Measurements from ENCODE around the gene LRRN3.

Gene LRRN3

GRCh38 chr7:111107579-111107978, 16.7 kb downstream of the LRRN3 start:
- Mint-ChIP-seq H3K27ac (peak overlapping the region; percentile 59), H3K4me3 (no peak overlapping the region), H3K4me1 (ENCODE audit: low read depth) (peaks cover 68% of the 10 kb centered on the region), H3K9me3 (no peaks in the 10 kb centered on the region), H3K27me3 (no peaks in the 10 kb centered on the region), H3K36me3 (ENCODE audit: low read depth) (peaks cover 68% of the 10 kb centered on the region)

DNA sequence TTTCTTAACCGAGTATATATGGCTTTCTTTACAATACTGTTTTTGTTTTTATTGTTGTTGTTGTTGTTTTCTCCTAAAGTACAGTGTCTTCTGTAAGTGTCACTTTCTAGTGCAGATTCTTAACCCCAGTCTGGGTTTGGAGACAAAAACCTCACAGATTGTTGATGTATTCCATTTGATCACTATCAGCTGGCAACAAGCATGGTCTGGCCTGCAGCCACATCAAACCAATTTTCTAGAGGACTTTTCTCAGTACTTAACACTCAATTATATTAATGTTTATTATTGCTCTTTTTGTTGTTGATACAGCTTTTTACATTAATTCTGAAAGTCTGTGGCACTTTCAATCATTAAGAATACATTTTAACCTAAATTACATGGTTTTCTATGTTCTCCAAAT, 17.1 kb downstream of the LRRN3 start:
- Mint-ChIP-seq H3K27me3 (no peaks in the 10 kb centered on the region), H3K36me3 (ENCODE audit: low read depth) (peaks cover 65% of the 10 kb centered on the region), H3K9me3 (no peaks in the 10 kb centered on the region), H3K4me3 (no peak overlapping the region), H3K4me1 (ENCODE audit: low read depth) (peaks cover 69% of the 10 kb centered on the region), H3K27ac (peak overlapping the region; percentile 59)

- no peak overlapping the region for H3K4me3 Mint-ChIP-seq
- peaks cover 69% of the 10 kb centered on the region for H3K4me1 Mint-ChIP-seq (ENCODE audit: low read depth)
- H3K9me3 Mint-ChIP-seq: no peaks in the 10 kb centered on the region
- no peak overlapping the region for H3K27ac Mint-ChIP-seq
- peaks cover 60% of the 10 kb centered on the region for H3K36me3 Mint-ChIP-seq (ENCODE audit: low read depth)
- H3K27me3 Mint-ChIP-seq: no peaks in the 10 kb centered on the region
These were observed 17.6 kb downstream of the LRRN3 start for GRCh38 chr7:111108496-111108895.

- Mint-ChIP-seq H3K36me3 (ENCODE audit: low read depth) (peaks cover 65% of the 10 kb centered on the region), H3K9me3 (no peaks in the 10 kb centered on the region), H3K27me3 (no peaks in the 10 kb centered on the region), H3K4me3 (peak overlapping the region; percentile 27), H3K4me1 (ENCODE audit: low read depth) (peaks cover 62% of the 10 kb centered on the region), H3K27ac (peak overlapping the region; percentile 88)
These were observed 21.5 kb downstream of the LRRN3 start for GRCh38 chr7:111112439-111112838.

GRCh38 chr7:111113263-111114017, 22.5 kb downstream of the LRRN3 start:
- Mint-ChIP-seq H3K4me3 (peak overlapping the region; percentile 37), H3K27ac (peak overlapping the region; percentile 88)

GRCh38 chr7:111115966-111116365, 25.0 kb downstream of the LRRN3 start:
- Mint-ChIP-seq H3K4me1 (ENCODE audit: low read depth) (peaks cover 52% of the 10 kb centered on the region), H3K27me3 (no peaks in the 10 kb centered on the region), H3K9me3 (peaks cover 18% of the 10 kb centered on the region), H3K4me3 (no peak overlapping the region), H3K36me3 (ENCODE audit: low read depth) (peaks cover 78% of the 10 kb centered on the region), H3K27ac (no peak overlapping the region)

More at GRCh38 chr7:111113263-111114017, 22.5 kb downstream of the LRRN3 start:
- Mint-ChIP-seq H3K36me3 (ENCODE audit: low read depth) (peaks cover 74% of the 10 kb centered on the region), H3K9me3 (peaks cover 3% of the 10 kb centered on the region), H3K4me1 (ENCODE audit: low read depth) (peaks cover 63% of the 10 kb centered on the region), H3K27me3 (no peaks in the 10 kb centered on the region)

DNA sequence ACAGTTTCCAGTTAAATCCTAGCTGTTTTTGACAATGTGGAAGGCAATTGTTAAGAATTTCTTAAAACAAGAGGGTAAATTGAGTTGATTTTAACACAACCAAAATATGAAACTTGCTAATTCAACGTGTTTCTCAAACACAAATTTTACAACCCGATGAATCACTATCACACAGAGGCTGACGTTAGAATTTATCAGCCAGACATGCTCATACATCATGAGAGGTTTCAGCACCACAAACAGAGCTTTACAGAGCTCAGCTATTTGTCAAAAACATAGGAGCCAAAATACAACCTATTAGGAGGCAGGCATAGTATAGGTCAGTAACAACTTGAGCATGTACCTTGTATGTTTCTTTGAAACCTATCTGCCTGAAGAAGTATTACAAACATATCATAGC, 36.1 kb downstream of the LRRN3 start:
- H3K36me3 Mint-ChIP-seq (ENCODE audit: low read depth): peaks cover 33% of the 10 kb centered on the region
- H3K27me3 Mint-ChIP-seq: no peaks in the 10 kb centered on the region
- no peak overlapping the region for H3K27ac Mint-ChIP-seq
- H3K4me1 Mint-ChIP-seq (ENCODE audit: low read depth): no peaks in the 10 kb centered on the region
- peaks cover 14% of the 10 kb centered on the region for H3K9me3 Mint-ChIP-seq
- H3K4me3 Mint-ChIP-seq: no peak overlapping the region

GRCh38 chr7:111129435-111129834, 38.5 kb downstream of the LRRN3 start:
- H3K27me3 Mint-ChIP-seq: no peaks in the 10 kb centered on the region
- no peak overlapping the region for H3K27ac Mint-ChIP-seq
- no peak overlapping the region for H3K4me3 Mint-ChIP-seq
- peaks cover 11% of the 10 kb centered on the region for H3K36me3 Mint-ChIP-seq (ENCODE audit: low read depth)
- H3K9me3 Mint-ChIP-seq: peaks cover 3% of the 10 kb centered on the region
- H3K4me1 Mint-ChIP-seq (ENCODE audit: low read depth): no peaks in the 10 kb centered on the region

DNA sequence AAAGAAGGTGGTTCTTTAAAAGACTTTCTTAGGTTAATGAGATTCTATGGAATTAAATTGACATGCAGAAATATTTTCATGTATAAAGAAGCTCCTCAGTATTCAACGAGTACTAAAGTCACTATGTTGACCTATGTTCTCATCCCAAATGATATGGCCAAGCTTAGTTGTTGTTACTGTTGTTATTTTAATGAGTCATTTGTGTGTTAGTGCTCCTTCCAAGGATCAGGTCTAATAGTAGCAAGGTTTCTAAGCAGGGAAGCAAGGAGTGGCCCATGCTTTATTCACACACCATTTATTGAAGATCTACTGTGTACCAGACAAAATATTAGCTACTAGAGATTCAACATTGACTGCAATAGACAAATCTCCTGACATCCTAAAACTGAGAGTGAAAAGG, 41.9 kb downstream of the LRRN3 start:
- Mint-ChIP-seq H3K27me3 (no peaks in the 10 kb centered on the region), H3K27ac (no peak overlapping the region), H3K4me3 (no peak overlapping the region), H3K36me3 (ENCODE audit: low read depth) (no peaks in the 10 kb centered on the region), H3K9me3 (no peaks in the 10 kb centered on the region), H3K4me1 (ENCODE audit: low read depth) (peaks cover 15% of the 10 kb centered on the region)

- Mint-ChIP-seq H3K27ac (peak overlapping the region; percentile 92), H3K4me3 (peak overlapping the region; percentile 71), H3K27me3 (no peaks in the 10 kb centered on the region), H3K9me3 (no peaks in the 10 kb centered on the region), H3K4me1 (ENCODE audit: low read depth) (peaks cover 52% of the 10 kb centered on the region), H3K36me3 (ENCODE audit: low read depth) (no peaks in the 10 kb centered on the region)
These were observed 46.6 kb downstream of the LRRN3 start for GRCh38 chr7:111137296-111138192.

DNA sequence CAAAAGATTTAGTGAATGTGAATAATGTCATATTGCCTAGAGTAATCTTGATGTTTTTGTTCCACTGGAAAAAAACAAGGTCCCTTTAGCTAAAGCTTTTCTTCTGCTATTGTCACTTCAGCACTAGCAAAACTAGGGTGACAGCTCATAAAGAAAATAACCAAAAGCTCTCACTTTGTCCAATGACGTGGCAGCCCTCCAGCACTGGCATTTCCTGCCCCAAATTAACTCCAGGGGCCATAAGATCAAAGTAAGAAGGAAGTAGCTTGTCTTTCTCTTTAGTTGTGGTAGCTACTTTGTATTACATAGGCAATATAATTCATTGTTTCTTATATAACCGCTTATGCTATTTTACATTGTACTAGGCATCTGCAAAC, 47.3 kb downstream of the LRRN3 start:
- peak overlapping the region; percentile 92 for H3K27ac Mint-ChIP-seq
- no peaks in the 10 kb centered on the region for H3K27me3 Mint-ChIP-seq
- peaks cover 52% of the 10 kb centered on the region for H3K4me1 Mint-ChIP-seq (ENCODE audit: low read depth)
- H3K36me3 Mint-ChIP-seq (ENCODE audit: low read depth): no peaks in the 10 kb centered on the region
- H3K4me3 Mint-ChIP-seq: peak overlapping the region; percentile 71
- no peaks in the 10 kb centered on the region for H3K9me3 Mint-ChIP-seq

DNA sequence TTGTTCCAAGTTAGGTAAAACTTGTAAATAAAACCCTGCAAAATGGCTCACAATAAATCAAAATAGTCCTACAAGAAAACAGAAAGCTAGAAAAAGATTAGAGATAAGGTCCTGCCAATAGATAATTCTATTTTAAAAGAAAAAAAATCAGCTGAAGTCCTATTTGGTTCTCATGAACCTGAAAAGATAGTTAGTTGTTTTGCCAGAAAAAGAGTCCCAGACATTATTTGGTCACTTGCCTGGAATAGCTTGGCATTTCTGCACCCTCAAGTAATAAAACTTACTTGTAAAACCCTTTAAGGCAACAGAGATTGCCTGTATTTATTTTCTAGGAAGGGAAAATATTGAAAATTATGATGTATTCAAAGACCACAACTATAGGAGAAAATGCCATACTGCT, 47.7 kb downstream of the LRRN3 start:
- Mint-ChIP-seq H3K9me3 (no peaks in the 10 kb centered on the region), H3K4me1 (ENCODE audit: low read depth) (peaks cover 52% of the 10 kb centered on the region), H3K36me3 (ENCODE audit: low read depth) (no peaks in the 10 kb centered on the region), H3K27ac (peak overlapping the region; percentile 92), H3K27me3 (no peaks in the 10 kb centered on the region), H3K4me3 (peak overlapping the region; percentile 71)

DNA sequence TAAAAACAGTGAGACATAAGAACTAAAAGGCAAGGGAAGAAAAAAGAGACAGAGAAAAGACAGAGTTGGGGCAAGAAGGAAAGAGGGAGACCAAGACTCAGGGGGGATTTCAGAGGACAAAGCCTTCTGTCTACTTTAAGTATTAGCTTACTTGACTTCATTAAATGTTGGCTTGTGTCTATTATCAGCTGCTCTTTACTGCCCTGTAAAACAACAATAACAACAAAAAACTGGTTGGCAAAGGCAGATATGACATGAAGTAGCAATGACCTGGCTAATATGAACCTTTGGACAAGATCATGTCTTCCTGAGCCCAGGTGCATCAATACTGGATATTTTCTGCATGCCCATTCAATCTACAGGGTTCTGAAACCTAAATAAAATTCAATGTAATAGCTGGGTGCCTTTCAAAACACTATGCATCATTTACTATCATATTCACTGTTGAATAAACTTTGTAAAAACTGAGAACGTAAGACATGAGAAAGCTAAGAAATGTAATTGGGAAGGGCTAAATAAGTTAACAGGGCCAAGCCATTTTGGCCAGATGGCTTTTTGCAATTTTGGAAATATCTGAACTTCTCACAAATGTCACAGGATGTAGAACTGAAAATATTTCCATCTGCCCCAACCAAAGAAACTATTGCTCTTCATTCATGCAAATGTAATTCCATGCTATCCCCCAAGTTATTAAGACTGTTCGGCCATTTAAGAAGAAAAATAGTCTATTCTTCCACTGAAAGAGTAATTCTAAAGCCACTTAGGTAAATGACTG, 49.4 kb downstream of the LRRN3 start:
- H3K36me3 Mint-ChIP-seq (ENCODE audit: low read depth): no peaks in the 10 kb centered on the region
- no peaks in the 10 kb centered on the region for H3K27me3 Mint-ChIP-seq
- no peaks in the 10 kb centered on the region for H3K9me3 Mint-ChIP-seq
- H3K27ac Mint-ChIP-seq: peak overlapping the region; percentile 81
- H3K4me1 Mint-ChIP-seq (ENCODE audit: low read depth): peaks cover 52% of the 10 kb centered on the region
- H3K4me3 Mint-ChIP-seq: no peak overlapping the region

DNA sequence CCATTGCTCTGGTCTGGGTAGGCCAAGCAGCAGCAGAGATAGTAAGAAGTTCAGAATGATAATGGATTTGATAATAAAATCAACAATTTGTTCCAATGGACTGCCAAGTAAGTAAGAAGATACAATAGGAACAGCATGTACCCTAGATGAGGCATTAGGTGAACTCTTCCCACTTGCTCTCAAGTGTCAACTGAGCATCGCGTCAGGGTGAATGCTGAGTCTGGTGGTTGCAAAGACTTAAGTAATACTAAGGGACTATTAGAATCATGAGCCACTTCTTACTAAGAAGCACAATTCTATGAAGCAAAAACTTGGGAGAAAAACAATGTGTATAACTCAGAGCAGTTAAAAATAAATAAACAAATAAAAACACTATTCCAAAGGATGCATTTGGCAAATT, 54.5 kb downstream of the LRRN3 start:
- Mint-ChIP-seq H3K36me3 (ENCODE audit: low read depth) (no peaks in the 10 kb centered on the region), H3K9me3 (no peaks in the 10 kb centered on the region)

GRCh38 chr7:111146136-111146535, 55.2 kb downstream of the LRRN3 start:
- no peak overlapping the region for H3K27ac Mint-ChIP-seq
- no peaks in the 10 kb centered on the region for H3K9me3 Mint-ChIP-seq
- peaks cover 4% of the 10 kb centered on the region for H3K4me1 Mint-ChIP-seq (ENCODE audit: low read depth)
- H3K4me3 Mint-ChIP-seq: no peak overlapping the region
- H3K36me3 Mint-ChIP-seq (ENCODE audit: low read depth): no peaks in the 10 kb centered on the region
- H3K27me3 Mint-ChIP-seq: no peaks in the 10 kb centered on the region

More for the DNA sequence above, 54.5 kb downstream of the LRRN3 start:
- no peak overlapping the region for H3K27ac Mint-ChIP-seq
- H3K4me1 Mint-ChIP-seq (ENCODE audit: low read depth): peaks cover 10% of the 10 kb centered on the region
- no peaks in the 10 kb centered on the region for H3K27me3 Mint-ChIP-seq
- H3K4me3 Mint-ChIP-seq: no peak overlapping the region

Data from stimulated activated naive CD8-positive, alpha-beta T cell treated with anti-CD3 and anti-CD28 coated beads, Interleukin-15, Interleukin-2, amounts not matched to agents 100 ng/mL and 50 ng/mL, for 24 hours (primary cell).